K562 (cell line): ENCODE data around the gene DIAPH3. TPM values are rescaled to one million over a fixed set of nuclear protein-coding genes. Genes with fewer than 3 reads are reported as not detected.

Experiments
- ARID1B ChIP-seq: fragments of 450-650 bp; IDR thresholded peaks from 2 replicates; pipeline ENCODE4 v1.6.1; 2016; ENCODE audit warnings: antibody characterized with exemption, mild to moderate bottlenecking, inconsistent platforms
- C11orf30 ChIP-seq: fragments of 450-650 bp; IDR thresholded peaks from 2 replicates; pipeline ENCODE4 v1.6.1; 2016; ENCODE audit warnings: low read depth, mild to moderate bottlenecking
- CBFA2T2 ChIP-seq: fragments of 450-650 bp; conservative IDR thresholded peaks from 2 replicates; pipeline ENCODE4 v1.6.1; 2017; ENCODE audit warnings: mild to moderate bottlenecking
- CCAR2 ChIP-seq: fragments of 200-400 bp; formaldehyde crosslinking; IDR thresholded peaks from 2 replicates; pipeline ENCODE4 v1.6.1; 2017; ENCODE audit warnings: mild to moderate bottlenecking, low read depth, low read length
- CSDE1 ChIP-seq, 2 experiments: fragments of 450-650 bp; IDR thresholded peaks; 2 replicates each; pipeline ENCODE4 v1.6.1; 2016; ENCODE audit warnings: mild to moderate bottlenecking in 1 of 2
- KDM1A ChIP-seq, 2 experiments: fragments of 450-650 bp; IDR thresholded peaks; 2 replicates each; pipeline ENCODE4 v1.6.1; 2016; ENCODE audit warnings: mild to moderate bottlenecking in 2 of 2
- MAX ChIP-seq: sonication (generic); formaldehyde crosslinking; IDR thresholded peaks from 2 replicates; pipeline ENCODE4 v1.9.0; 2022; ENCODE audit warnings: mild to moderate bottlenecking, missing genetic modification reagents
- MYBL2 ChIP-seq, 2 experiments: fragments of 450-650 bp in 1 of 2; sonication (generic) in 1 of 2; formaldehyde crosslinking in 1 of 2; IDR thresholded peaks; 2 replicates each; pipeline versions ENCODE4 v1.6.1 to v1.8.1; 2017 to 2022; ENCODE audit warnings: borderline replicate concordance in 1 of 2, inconsistent platforms in 1 of 2, low read depth in 1 of 2, mild to moderate bottlenecking in 1 of 2, missing genetic modification reagents in 1 of 2, moderate library complexity in 1 of 2
- NCOR1 ChIP-seq: fragments of 450-650 bp; IDR thresholded peaks from 2 replicates; pipeline ENCODE4 v1.6.1; 2016; ENCODE audit warnings: mild to moderate bottlenecking, moderate library complexity
- NFATC3 ChIP-seq: fragments of 450-650 bp; IDR thresholded peaks from 2 replicates; pipeline ENCODE4 v1.6.1; 2017; ENCODE audit warnings: mild to moderate bottlenecking
- PTRF ChIP-seq: fragments of 450-650 bp; IDR thresholded peaks from 2 replicates; pipeline ENCODE4 v1.6.1; 2016; ENCODE audit warnings: mild to moderate bottlenecking, missing genetic modification characterization, missing compliant biosample characterization
- SAP30 ChIP-seq: fragments of 200-600 bp; sonication (generic); IDR thresholded peaks from 2 replicates; pipeline ENCODE4 v1.6.1; 2012; ENCODE audit warnings: borderline replicate concordance, low read depth, mild to moderate bottlenecking, moderate library complexity, low read length, control low read depth, inconsistent platforms; ENCODE audit not compliant: insufficient read depth, poor library complexity, severe bottlenecking
- ZNF140 ChIP-seq: fragments of 250-450 bp; sonication (Bioruptor Pico); IDR thresholded peaks from 2 replicates; pipeline ENCODE4 v1.8.0; 2021; ENCODE audit warnings: moderate library complexity, mild to moderate bottlenecking, inconsistent platforms
- ZNF408 ChIP-seq: fragments of 250-450 bp; sonication (Bioruptor Pico); IDR thresholded peaks from 2 replicates; pipeline ENCODE4 v1.4.0; 2020; ENCODE audit warnings: low read depth, mild to moderate bottlenecking, moderate library complexity
- polyA plus RNA-seq, 8 experiments: library from polyadenylated mRNA; depleted of rRNA in 4 of 8; stranded (reverse) in 5 of 8; unstranded in 3 of 8; fragments of >200 nt; fragmentation: Nextera tagmentation in 2 of 8; fragmentation: Illumina TruSeq in 1 of 8; extraction: Ambion mirVana in 2 of 8; extraction: Trizol in 1 of 8; gene quantifications; 2 replicates each; pipeline versions ENCODE4 v1.2.1 to v1.2.3, GENCODE V29; 2011 to 2014; ENCODE audit warnings: inconsistent platforms in 1 of 8, missing spikeins in 1 of 8
- total RNA-seq, 7 experiments: library from RNA; depleted of rRNA in 6 of 7; stranded (reverse); fragments of >200 nt in 6 of 7; fragmentation: Illumina TruSeq in 2 of 7; extraction: Trizol in 2 of 7; gene quantifications; 2 replicates each; pipeline versions ENCODE4 v1.2.1 to v1.2.3, GENCODE V29; 2011 to 2021; ENCODE audit warnings: low replicate concordance in 1 of 7
- TF ChIP-seq, protein P1 (sequence below): fragments of 450-650 bp; IDR thresholded peaks from 2 replicates; pipeline ENCODE4 v1.6.1; 2018; ENCODE audit warnings: mild to moderate bottlenecking, low read depth; ENCODE audit not compliant: partially characterized antibody
- TF ChIP-seq, protein P2 (sequence below): fragments of 250-450 bp; sonication (Bioruptor Pico); IDR thresholded peaks from 2 replicates; pipeline ENCODE4 v1.8.0; 2021; ENCODE audit warnings: borderline replicate concordance, mild to moderate bottlenecking, moderate library complexity; ENCODE audit not compliant: poor library complexity, severe bottlenecking
- TF ChIP-seq, protein P3 (sequence below): fragments of 200-800 bp; sonication (Bioruptor generic); IDR thresholded peaks from 2 replicates; pipeline ENCODE4 v1.6.1; 2017; ENCODE audit warnings: missing genetic modification characterization, missing compliant biosample characterization
- TF ChIP-seq, protein P4 (sequence below): sonication (generic); formaldehyde crosslinking; IDR thresholded peaks from 2 replicates; pipeline ENCODE4 v1.8.1; 2023; ENCODE audit warnings: mild to moderate bottlenecking, missing genetic modification reagents
- TF ChIP-seq, protein P5 (sequence below): sonication (generic); IDR thresholded peaks from 2 replicates; pipeline ENCODE4 v1.6.1; 2016

The DIAPH3 gene
- total and polyA plus RNA-seq, 9 of the 15 experiments (the other 6 are each of a cell fraction or from before 2014, with no cell fraction given) = 9.0 to 18.7 (median 14.7) TPM

DNA sequence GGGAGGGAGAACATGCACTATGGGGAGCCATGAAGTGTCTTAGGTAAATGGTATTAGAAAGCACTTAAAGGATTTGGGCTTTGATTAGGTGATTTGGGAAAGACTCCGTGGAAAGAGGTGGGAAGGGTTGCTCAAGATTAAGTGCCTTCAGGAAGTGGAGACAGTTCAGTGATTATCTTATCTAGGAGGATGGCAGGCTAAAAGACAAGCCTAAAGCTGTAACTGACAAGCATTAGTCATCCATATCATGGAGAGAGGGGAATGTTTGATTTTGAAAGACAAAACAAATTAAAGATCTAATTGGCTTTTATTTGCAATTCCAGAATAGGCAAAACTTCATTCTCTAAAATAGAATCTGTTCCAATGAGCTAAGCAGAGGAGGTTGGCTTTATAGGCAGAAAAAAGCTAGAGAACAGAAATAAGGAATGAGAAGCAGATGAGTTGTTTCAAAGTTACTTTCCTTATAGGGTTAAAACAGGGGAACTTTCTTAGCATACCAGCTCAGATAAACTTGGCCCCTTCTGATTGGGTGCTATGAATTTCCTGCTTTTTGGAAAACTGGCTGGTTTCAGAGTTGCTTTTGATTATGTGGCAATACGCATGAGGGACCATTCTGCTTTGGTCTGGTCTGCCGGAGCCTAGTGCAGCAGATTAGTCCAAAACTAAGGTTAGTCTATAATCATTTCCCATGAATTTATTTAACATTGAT is 1.8 kb upstream of the DIAPH3 start (continued):
- TF ChIP-seq, protein P1, sequence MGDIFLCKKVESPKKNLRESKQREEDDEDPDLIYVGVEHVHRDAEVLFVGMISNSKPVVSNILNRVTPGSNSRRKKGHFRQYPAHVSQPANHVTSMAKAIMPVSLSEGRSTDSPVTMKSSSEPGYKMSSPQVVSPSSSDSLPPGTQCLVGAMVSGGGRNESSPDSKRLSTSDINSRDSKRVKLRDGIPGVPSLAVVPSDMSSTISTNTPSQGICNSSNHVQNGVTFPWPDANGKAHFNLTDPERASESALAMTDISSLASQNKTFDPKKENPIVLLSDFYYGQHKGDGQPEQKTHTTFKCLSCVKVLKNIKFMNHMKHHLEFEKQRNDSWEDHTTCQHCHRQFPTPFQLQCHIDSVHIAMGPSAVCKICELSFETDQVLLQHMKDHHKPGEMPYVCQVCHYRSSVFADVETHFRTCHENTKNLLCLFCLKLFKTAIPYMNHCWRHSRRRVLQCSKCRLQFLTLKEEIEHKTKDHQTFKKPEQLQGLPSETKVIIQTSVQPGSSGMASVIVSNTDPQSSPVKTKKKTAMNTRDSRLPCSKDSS = no peak
- TF ChIP-seq, protein P2, sequence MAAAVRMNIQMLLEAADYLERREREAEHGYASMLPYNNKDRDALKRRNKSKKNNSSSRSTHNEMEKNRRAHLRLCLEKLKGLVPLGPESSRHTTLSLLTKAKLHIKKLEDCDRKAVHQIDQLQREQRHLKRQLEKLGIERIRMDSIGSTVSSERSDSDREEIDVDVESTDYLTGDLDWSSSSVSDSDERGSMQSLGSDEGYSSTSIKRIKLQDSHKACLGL = no peak
- TF ChIP-seq NFATC3 (no peak), MAX (CRISPR knock-in tag) (no peak), CBFA2T2 (peak; percentile 45), NCOR1 (0 out of 2 replicates have a peak, but pooled peaks have one; percentile 37), CSDE1 (IDR thresholded peaks at IDR 0.05) (no peak), PTRF (tag) (no peak), MYBL2 (IDR thresholded peaks at IDR 0.05; ENCODE audit: low read depth) (peak; percentile 37; the same call in 1 of the 2 replicates), MYBL2 (CRISPR knock-in tag; IDR thresholded peaks at IDR 0.05; ENCODE audit: borderline replicate concordance) (no peak), ZNF408 (CRISPR knock-in tag) (no peak), ZNF140 (CRISPR knock-in tag) (no peak), ARID1B (peak; percentile 86), KDM1A (IDR thresholded peaks at IDR 0.05) (peak; percentile 67 to 79), SAP30 (no peak), CCAR2 (no peak), C11orf30 (no peak)
- TF ChIP-seq, protein P3, sequence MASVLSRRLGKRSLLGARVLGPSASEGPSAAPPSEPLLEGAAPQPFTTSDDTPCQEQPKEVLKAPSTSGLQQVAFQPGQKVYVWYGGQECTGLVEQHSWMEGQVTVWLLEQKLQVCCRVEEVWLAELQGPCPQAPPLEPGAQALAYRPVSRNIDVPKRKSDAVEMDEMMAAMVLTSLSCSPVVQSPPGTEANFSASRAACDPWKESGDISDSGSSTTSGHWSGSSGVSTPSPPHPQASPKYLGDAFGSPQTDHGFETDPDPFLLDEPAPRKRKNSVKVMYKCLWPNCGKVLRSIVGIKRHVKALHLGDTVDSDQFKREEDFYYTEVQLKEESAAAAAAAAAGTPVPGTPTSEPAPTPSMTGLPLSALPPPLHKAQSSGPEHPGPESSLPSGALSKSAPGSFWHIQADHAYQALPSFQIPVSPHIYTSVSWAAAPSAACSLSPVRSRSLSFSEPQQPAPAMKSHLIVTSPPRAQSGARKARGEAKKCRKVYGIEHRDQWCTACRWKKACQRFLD (CRISPR knock-in tag) = no peak
- TF ChIP-seq, protein P4, sequence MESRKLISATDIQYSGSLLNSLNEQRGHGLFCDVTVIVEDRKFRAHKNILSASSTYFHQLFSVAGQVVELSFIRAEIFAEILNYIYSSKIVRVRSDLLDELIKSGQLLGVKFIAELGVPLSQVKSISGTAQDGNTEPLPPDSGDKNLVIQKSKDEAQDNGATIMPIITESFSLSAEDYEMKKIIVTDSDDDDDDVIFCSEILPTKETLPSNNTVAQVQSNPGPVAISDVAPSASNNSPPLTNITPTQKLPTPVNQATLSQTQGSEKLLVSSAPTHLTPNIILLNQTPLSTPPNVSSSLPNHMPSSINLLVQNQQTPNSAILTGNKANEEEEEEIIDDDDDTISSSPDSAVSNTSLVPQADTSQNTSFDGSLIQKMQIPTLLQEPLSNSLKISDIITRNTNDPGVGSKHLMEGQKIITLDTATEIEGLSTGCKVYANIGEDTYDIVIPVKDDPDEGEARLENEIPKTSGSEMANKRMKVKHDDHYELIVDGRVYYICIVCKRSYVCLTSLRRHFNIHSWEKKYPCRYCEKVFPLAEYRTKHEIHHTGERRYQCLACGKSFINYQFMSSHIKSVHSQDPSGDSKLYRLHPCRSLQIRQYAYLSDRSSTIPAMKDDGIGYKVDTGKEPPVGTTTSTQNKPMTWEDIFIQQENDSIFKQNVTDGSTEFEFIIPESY (CRISPR knock-in tag) = no peak
- TF ChIP-seq, protein P5, sequence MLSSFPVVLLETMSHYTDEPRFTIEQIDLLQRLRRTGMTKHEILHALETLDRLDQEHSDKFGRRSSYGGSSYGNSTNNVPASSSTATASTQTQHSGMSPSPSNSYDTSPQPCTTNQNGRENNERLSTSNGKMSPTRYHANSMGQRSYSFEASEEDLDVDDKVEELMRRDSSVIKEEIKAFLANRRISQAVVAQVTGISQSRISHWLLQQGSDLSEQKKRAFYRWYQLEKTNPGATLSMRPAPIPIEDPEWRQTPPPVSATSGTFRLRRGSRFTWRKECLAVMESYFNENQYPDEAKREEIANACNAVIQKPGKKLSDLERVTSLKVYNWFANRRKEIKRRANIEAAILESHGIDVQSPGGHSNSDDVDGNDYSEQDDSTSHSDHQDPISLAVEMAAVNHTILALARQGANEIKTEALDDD = no peak
